ENCODE measurements around the gene TCEAL9. TPM values are rescaled to one million over a fixed set of nuclear protein-coding genes. Genes with fewer than 3 reads are reported as not detected.

Gene TCEAL9
- total and polyA plus RNA-seq, 2 of the 4 experiments (the other 2 are of a cell fraction) = 20.3 to 111 TPM

GRCh38 chrX:103360916-103361315 is 4.6 kb downstream of the TCEAL9 start:
- Histone ChIP-seq H4K5ac (ENCODE audit: low read depth, low read length) (no peak overlapping the region), H2BK120ac (ENCODE audit: low read depth, low read length) (no peak overlapping the region), H2AK5ac (ENCODE audit: low read depth, low read length) (no peak overlapping the region), H3K36me3 (ENCODE audit: control insufficient read depth, insufficient read depth, low read length) (peaks cover 2% of the 10 kb centered on the region; the same call in 1 of the 2 replicates), H4K8ac (ENCODE audit: low read depth in 2 of 2, low read length in 2 of 2) (no peak overlapping the region), H3K4me1 (ENCODE audit: control insufficient read depth, insufficient read depth, low read length) (peaks cover 5% of the 10 kb centered on the region; the same call in 1 of the 2 replicates), H3K18ac (ENCODE audit: low read depth, low read length) (peak overlapping the region; percentile 63; the same call in 1 of the 2 replicates), H3K79me1 (ENCODE audit: low read depth in 1 of 2, low read length in 2 of 2) (0 out of 4 replicates have a peak, but pooled peaks cover 0 to 5% of the 10 kb centered on the region in 2 experiments), H3K4ac (ENCODE audit: low read depth, low read length) (no peak overlapping the region), H3K9ac (ENCODE audit: low read depth, low read length) (no peak overlapping the region), H2BK20ac (ENCODE audit: low read depth, low read length) (no peak overlapping the region), H3K4me2 (ENCODE audit: low read depth, low read length) (no peak overlapping the region), H2AFZ (replicated peaks; ENCODE audit: low read length, poor library complexity) (no peak overlapping the region), H3K23ac (ENCODE audit: low read depth, low read length) (no peak overlapping the region), H3K4me3 (ENCODE audit: insufficient read depth, low read depth, low read length) (no peak overlapping the region), H2AK9ac (replicated peaks; ENCODE audit: low read depth, low read length, poor library complexity) (no peak overlapping the region), H3K56ac (ENCODE audit: extremely low read depth, insufficient read depth, low read length) (no peak overlapping the region), H4K91ac (ENCODE audit: insufficient read depth, low read depth, low read length) (no peak overlapping the region), H3K27me3 (ENCODE audit: control insufficient read depth, insufficient read depth, low read length) (no peaks in the 10 kb centered on the region), H3K14ac (replicated peaks; ENCODE audit: low read depth, low read length) (no peak overlapping the region), H3K27ac (ENCODE audit: insufficient read depth, low read length) (peak overlapping the region; percentile 61; the same call in 1 of the 2 replicates), H3K9me3 (ENCODE audit: control insufficient read depth, insufficient read depth, low read length) (no peaks in the 10 kb centered on the region), H2BK15ac (ENCODE audit: low read depth, low read length) (no peak overlapping the region), H4K20me1 (ENCODE audit: insufficient read depth, low read length) (no peaks in the 10 kb centered on the region), H3K9me1 (ENCODE audit: insufficient read depth, low read length) (no peaks in the 10 kb centered on the region; the same call in 1 of the 2 replicates), H2BK5ac (ENCODE audit: low read depth, low read length, poor library complexity, severe bottlenecking) (peak overlapping the region; percentile 3)
- intact Hi-C loops (cut with micrococcal nuclease) = no loop called here
- in situ Hi-C loops (cut with MboI; ENCODE audit: low sequenced_read_pairs) = no loop called here
- POLR2A ChIA-PET (ENCODE audit: unreplicated experiment) = interaction anchor here (0.6 kb wide), 1 partner anchor 16 kb away, joined by 3 read pairs; the partner anchor contains the start of gene BEX3
- TF ChIP-seq MXI1 (IDR thresholded peaks at IDR 0.05; ENCODE audit: borderline replicate concordance, low read depth, low read length) (no peak), RAD21 (IDR thresholded peaks at IDR 0.05; ENCODE audit: low read length) (no peak), SMC3 (IDR thresholded peaks at IDR 0.05; ENCODE audit: low read depth, low read length) (no peak), NFE2L2 (IDR thresholded peaks at IDR 0.05; ENCODE audit: low read depth, low read length) (no peak), BHLHE40 (IDR thresholded peaks at IDR 0.05; ENCODE audit: low read depth, low read length) (no peak), MAFK (IDR thresholded peaks at IDR 0.05; ENCODE audit: low read depth, low read length) (no peak), RCOR1 (IDR thresholded peaks at IDR 0.05; ENCODE audit: insufficient replicate concordance, low read length) (no peak), CHD1 (IDR thresholded peaks at IDR 0.05; ENCODE audit: low read depth, low read length) (no peak), FOS (IDR thresholded peaks at IDR 0.05; ENCODE audit: low read depth, low read length) (no peak), CEBPB (IDR thresholded peaks at IDR 0.05; ENCODE audit: low read depth, low read length) (no peak), RFX5 (IDR thresholded peaks at IDR 0.05; ENCODE audit: low read depth, low read length) (no peak), USF2 (IDR thresholded peaks at IDR 0.05; ENCODE audit: low read depth, low read length) (no peak), MAZ (IDR thresholded peaks at IDR 0.05; ENCODE audit: borderline replicate concordance, low read depth, low read length) (no peak), POLR2A (IDR thresholded peaks at IDR 0.05; ENCODE audit: low read depth, low read length) (no peak)
- TF ChIP-seq, protein P1, sequence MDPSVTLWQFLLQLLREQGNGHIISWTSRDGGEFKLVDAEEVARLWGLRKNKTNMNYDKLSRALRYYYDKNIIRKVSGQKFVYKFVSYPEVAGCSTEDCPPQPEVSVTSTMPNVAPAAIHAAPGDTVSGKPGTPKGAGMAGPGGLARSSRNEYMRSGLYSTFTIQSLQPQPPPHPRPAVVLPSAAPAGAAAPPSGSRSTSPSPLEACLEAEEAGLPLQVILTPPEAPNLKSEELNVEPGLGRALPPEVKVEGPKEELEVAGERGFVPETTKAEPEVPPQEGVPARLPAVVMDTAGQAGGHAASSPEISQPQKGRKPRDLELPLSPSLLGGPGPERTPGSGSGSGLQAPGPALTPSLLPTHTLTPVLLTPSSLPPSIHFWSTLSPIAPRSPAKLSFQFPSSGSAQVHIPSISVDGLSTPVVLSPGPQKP (IDR thresholded peaks at IDR 0.05; ENCODE audit: borderline replicate concordance, low read depth, low read length) = no peak
- TF ChIP-seq, protein P2, sequence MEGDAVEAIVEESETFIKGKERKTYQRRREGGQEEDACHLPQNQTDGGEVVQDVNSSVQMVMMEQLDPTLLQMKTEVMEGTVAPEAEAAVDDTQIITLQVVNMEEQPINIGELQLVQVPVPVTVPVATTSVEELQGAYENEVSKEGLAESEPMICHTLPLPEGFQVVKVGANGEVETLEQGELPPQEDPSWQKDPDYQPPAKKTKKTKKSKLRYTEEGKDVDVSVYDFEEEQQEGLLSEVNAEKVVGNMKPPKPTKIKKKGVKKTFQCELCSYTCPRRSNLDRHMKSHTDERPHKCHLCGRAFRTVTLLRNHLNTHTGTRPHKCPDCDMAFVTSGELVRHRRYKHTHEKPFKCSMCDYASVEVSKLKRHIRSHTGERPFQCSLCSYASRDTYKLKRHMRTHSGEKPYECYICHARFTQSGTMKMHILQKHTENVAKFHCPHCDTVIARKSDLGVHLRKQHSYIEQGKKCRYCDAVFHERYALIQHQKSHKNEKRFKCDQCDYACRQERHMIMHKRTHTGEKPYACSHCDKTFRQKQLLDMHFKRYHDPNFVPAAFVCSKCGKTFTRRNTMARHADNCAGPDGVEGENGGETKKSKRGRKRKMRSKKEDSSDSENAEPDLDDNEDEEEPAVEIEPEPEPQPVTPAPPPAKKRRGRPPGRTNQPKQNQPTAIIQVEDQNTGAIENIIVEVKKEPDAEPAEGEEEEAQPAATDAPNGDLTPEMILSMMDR (conservative IDR thresholded peaks at IDR 0.05; ENCODE audit: low read depth, low read length) = no peak
- no peak for ATAC-seq (ENCODE audit: low read depth)
- no TSS peak for BruUV-seq (replicated peaks)
- DNase-seq = no peak
- CTCF ChIA-PET = interaction anchor here (1.0 to 1.5 kb wide), 2 partner anchors 10 to 49 kb away, joined by 3 read pairs; no protein-coding TSS in a partner anchor
- no CpG with 5 or more reads among the region's 2 CpGs for WGBS, 2 experiments (ENCODE audit: extremely low coverage in 2 of 2, insufficient read length in 1 of 2)
- dilution Hi-C loops (cut with HindIII; ENCODE audit: low sequenced_read_pairs, unreplicated experiment) = no loop called here

Measured in IMR-90 (cell line).